ENCODE data around the gene SERPING1.

The SERPING1 gene

DNA sequence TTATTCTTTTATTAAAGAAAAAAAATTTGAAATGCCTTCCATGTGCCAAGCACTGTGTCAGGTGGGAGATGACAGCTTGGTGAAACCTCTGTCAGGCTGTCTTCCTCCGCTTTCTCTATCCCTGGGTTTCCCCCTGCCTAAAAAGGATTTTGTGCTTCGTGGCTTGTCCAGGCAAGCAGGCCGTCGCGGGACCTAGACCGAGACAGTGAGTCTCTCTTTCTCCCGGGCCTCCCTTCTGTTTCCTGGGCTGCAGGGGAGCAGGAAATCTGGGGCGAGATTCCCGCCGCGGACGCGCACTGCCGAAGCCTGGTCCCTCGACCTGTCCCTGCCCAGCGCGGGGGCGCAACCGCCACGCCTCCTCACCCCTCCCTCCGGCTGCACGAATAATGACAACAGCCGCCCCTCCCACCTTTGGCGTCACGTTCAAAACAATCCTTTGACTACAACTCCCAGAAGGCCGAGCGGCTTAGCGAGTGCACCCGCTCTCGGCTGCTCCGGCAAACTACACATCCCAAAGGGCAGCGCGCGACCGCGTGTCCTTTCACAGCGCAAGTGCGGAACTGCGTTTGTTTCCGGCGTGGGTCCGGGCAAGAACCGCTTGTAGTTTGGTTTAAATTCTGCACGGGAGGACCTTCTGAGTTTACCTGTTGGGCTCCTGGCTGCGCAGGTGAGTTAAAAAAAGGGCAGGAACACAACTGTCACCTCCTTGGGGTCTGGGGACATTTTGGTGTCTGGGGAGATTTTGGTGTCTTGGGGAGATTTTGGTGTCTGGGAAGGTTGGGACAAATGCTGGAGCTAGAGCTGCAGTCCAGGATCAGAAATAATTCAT is 59.9 kb downstream of the SERPING1 start, which contains the start of gene CLP1:
TSS of gene CLP1 (plus strand) at position 569 of the 829 bp plus-strand sequence. CDS start 1,715 bp downstream, outside the sequence.
- DNase-seq = peak; percentile 96

DNA sequence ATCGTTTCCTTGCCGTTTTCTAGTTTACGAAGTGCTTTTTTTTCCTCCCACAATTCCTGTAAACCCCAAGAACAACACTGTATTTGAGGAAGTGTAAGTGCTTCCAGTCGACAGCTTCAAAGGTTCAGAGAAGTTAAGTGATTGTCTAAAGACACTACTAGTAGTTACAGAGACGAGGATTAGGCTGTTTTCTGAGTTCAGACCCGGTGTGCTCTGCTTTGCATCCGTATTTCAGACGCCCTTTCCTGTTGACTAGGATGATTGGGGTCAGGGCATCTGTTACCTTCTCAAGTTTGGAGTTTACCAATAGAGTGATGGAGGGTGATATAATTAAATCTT is 60.5 kb downstream of the SERPING1 start:
- DNase-seq = no peak

DNA sequence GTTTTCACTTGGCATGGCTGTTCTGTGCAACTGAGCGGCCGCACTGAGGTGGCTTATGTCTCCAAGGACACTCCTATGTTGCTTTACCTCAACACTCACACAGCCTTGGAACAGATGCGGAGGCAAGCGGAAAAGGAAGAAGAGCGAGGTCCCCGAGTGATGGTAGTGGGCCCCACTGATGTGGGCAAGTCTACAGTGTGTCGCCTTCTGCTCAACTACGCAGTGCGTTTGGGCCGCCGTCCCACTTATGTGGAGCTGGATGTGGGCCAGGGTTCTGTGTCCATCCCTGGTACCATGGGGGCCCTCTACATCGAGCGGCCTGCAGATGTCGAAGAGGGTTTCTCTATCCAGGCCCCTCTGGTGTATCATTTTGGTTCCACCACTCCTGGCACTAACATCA is 62.2 kb downstream of the SERPING1 start:
- DNase-seq = no peak

DNA sequence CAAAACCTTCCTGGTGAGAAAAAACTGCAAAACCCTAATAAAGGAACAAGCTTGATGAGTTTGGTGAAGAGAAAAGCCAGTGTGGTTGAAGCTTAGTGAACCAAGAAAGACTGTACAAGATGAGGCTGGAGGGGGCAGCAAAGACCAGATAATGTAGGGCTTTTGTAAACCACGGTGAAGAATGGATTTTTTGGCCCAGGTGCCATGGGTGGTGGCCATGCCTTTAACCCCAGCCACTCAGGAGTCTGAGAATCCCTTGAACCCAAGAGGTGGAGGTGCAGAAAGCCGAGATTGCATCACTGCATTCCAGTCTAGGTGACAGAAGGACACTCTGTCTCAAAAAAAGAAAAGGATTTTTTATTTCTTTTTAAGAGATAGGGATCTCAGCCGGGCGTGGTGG is 65.4 kb downstream of the SERPING1 start:
- no peak for DNase-seq

DNA sequence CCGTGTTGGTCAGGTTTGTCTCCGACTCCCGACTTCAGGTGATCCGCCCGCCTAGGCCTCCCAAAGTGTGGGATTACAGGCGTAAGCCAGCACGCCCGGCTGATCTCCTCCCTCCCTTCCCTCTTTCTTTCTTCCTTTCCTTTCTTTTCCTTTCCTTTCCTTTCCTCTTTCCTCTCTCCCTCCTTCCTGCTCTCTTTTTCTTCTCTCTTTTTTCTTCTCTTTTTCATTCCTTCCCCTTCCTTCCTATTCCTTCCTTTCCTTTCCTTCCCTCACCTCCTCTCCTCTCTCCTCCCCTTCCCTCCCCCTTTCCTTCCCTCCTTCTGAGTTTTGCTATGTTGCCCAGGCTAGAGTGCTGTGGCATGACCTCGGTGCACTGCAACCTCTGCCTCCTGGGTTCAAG is 66.5 kb downstream of the SERPING1 start:
- DNase-seq = no peak
